BJ (cell line): Measurements from ENCODE around the gene CEP112. TPM values are rescaled to one million over a fixed set of nuclear protein-coding genes. Genes with fewer than 3 reads are reported as not detected.

Experiments
- CTCF ChIA-PET: fragments of 350-600 bp; formaldehyde crosslinking; extraction: SDS; loops from one replicate; lab custom pipeline; 2021; ENCODE audit warnings: antibody characterized with exemption, inconsistent platforms; lab: Yijun Ruan, JAX
- POLR2A ChIA-PET: fragments of 300-600 bp; sonication (Branson Sonifier 250); formaldehyde crosslinking; extraction: SDS; loops from one replicate; lab custom pipeline; 2021; ENCODE audit warnings: antibody characterized with exemption; lab: Charles Lee
- DNase-seq: peaks from one replicate; pipeline ENCODE4 v3.0.0-alpha.2; 2011; ENCODE audit warnings: low read depth
- H3K27me3 ChIP-seq: 2 replicates; pipeline ENCODE4 v1.6.0; 2011; ENCODE audit warnings: low read length; ENCODE audit not compliant: control insufficient read depth, insufficient read depth
- H3K36me3 ChIP-seq: 2 replicates; pipeline ENCODE4 v1.5.1; 2011; ENCODE audit warnings: low read length; ENCODE audit not compliant: control insufficient read depth, insufficient read depth
- H3K4me3 ChIP-seq: 2 replicates; pipeline ENCODE4 v1.5.1; 2011; ENCODE audit warnings: low read depth, mild to moderate bottlenecking, control low read depth, low read length
- polyA plus RNA-seq: library from polyadenylated mRNA; depleted of rRNA; stranded (reverse); fragments of >200 nt; gene quantifications from 2 replicates; pipeline ENCODE4 v1.2.3, GENCODE V29; 2011
- TF ChIP-seq, protein P1 (sequence below): IDR thresholded peaks from 2 replicates; pipeline ENCODE4 v1.5.1; 2011; ENCODE audit warnings: low read depth, mild to moderate bottlenecking, control low read depth, inconsistent platforms, low read length, moderate library complexity; ENCODE audit not compliant: insufficient read depth

Gene CEP112
- polyA plus RNA-seq, 1 experiment: 3.3 TPM

DNA sequence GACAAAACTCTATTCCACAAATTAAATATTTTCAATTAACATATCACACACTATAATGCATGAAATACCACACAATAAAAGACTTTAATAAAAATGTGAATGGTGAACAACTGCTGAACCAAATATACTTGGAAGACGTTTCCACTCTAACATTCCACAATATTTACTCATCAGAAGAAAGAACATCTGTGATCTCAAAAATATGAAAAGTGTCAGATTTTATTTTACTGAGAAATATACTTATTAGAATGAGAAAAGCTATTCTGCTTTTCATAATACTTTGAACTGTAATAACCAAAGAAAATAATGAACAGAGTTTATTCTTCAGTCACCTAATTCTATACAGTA is 448.7 kb downstream of the CEP112 start:
- TF ChIP-seq, protein P1, sequence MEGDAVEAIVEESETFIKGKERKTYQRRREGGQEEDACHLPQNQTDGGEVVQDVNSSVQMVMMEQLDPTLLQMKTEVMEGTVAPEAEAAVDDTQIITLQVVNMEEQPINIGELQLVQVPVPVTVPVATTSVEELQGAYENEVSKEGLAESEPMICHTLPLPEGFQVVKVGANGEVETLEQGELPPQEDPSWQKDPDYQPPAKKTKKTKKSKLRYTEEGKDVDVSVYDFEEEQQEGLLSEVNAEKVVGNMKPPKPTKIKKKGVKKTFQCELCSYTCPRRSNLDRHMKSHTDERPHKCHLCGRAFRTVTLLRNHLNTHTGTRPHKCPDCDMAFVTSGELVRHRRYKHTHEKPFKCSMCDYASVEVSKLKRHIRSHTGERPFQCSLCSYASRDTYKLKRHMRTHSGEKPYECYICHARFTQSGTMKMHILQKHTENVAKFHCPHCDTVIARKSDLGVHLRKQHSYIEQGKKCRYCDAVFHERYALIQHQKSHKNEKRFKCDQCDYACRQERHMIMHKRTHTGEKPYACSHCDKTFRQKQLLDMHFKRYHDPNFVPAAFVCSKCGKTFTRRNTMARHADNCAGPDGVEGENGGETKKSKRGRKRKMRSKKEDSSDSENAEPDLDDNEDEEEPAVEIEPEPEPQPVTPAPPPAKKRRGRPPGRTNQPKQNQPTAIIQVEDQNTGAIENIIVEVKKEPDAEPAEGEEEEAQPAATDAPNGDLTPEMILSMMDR: no peak
- H3K36me3 ChIP-seq: no peaks in the 10 kb centered on the region
- CTCF ChIA-PET: no interaction called here
- H3K4me3 ChIP-seq: no peak overlapping the region
- no peaks in the 10 kb centered on the region for H3K27me3 ChIP-seq
- DNase-seq: no peak
- POLR2A ChIA-PET: no interaction called here

DNA sequence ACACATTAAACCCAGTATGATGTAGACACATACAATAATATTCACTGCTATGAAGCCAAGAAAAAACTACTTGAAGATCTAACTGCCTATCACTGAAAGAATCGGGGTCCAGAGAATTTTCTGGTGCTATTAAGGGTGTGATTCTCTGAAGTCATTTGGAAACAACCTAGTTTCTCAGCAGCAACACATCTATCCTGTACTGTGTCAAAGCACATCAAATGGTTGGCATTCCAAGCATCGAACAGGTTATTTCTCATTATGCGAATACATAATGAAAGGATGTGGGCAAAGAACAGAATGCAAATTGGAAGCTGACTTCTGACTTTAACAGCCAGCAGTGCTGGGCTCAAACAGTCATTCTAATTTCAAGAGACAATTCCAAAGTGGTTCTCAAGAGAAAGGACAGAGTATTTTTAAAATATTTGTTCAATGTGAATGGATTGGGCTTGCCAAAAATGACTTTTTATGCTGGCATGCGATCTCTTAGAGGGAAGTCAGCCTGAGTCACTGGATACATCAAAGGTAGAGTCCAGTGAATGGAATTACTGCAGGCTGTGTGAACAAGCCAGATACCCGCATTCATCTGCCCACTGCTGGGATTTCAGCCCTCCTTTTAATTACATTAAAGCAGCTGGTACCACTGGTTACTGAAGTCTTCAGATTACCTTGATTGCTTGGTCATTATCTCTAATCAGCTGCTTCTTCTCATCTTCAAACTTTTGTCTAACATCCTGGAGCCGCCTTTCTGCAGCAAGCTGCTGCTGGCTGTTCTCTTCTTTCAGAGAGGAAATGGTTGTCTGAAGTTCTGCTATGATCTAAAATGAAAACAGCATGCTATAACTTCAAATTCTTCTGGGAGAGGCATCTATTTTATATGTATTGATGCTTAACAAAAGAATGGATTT is 449.3 kb downstream of the CEP112 start:
- Histone ChIP-seq H3K36me3 (no peaks in the 10 kb centered on the region), H3K4me3 (no peak overlapping the region), H3K27me3 (no peaks in the 10 kb centered on the region)
- CTCF ChIA-PET: no interaction called here
- peak; percentile 62 for DNase-seq
- POLR2A ChIA-PET: no interaction called here
- TF ChIP-seq, protein P1: no peak

DNA sequence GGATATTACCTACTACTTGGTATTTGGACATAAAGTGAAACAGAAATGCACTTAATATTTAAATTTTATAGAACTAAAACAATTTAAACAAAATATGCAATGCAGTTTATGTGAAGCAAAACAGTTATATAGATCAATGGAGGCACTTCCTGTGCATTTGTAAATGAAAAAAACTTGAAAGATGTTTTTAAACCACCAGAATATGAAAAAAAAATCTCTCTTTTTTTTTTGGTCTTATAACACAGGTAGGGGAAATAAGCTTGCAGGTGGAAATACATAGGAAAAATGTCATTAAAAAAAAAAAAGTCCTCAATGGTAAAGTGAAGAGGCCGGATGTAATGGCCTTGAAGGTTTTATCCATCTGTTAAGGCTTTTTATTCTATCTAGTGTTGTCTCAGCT is 450.2 kb downstream of the CEP112 start:
- no peak for DNase-seq
- Histone ChIP-seq H3K4me3 (no peak overlapping the region), H3K36me3 (no peaks in the 10 kb centered on the region), H3K27me3 (no peaks in the 10 kb centered on the region)
- TF ChIP-seq, protein P1: no peak
- ChIA-PET CTCF (no interaction called here), POLR2A (no interaction called here)

DNA sequence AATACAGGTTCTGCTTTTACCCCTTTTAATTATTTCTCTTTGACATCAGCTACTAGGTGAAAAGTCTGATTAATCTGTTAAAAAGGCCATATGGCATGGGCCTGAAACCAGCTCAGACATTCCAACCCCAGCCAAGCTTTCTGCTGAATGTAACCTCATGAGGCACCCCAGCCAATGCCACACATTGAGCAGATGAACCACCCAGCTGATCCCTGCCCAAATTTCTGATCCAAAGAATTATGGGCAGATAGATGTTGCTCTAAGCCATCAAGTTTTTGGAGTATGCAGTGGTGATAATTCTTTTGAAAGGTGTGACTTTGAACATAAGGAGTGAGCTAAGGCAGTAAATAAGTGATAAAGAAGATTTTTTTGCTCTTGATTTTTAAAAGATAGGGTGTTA is 452.9 kb downstream of the CEP112 start:
- ChIA-PET POLR2A (no interaction called here), CTCF (interaction anchor here (0.8 kb wide), 1 partner anchor 12 kb away, joined by 3 read pairs; no protein-coding TSS in a partner anchor)

DNA sequence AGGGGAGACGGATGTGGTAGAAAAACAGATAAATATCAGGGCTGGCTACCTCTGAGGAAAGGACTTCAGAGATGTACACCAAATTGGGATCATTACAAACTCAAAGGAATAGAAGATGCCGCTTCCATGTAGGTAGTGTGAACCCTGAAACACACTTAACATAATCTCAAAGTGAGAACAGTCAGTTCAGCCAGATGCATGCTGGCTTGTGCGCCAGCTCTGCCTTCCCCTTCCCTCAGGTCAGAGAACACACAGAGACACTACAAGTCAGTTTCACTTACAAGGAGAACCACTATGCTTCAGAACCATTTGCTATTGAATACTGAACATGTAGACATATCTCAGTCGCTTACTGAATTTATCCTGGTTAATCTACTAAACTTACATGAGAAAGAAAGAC is 454.5 kb downstream of the CEP112 start:
- TF ChIP-seq, protein P1: no peak
- ChIA-PET CTCF (no interaction called here), POLR2A (no interaction called here)
- DNase-seq: no peak
- Histone ChIP-seq H3K36me3 (no peaks in the 10 kb centered on the region), H3K4me3 (no peak overlapping the region), H3K27me3 (no peaks in the 10 kb centered on the region)

More for the DNA sequence above, 452.9 kb downstream of the CEP112 start:
- DNase-seq: no peak
- Histone ChIP-seq H3K27me3 (no peaks in the 10 kb centered on the region), H3K4me3 (no peak overlapping the region), H3K36me3 (no peaks in the 10 kb centered on the region)
- TF ChIP-seq, protein P1: no peak
